Effector CD4-positive, alpha-beta T cell (primary cell): ENCODE measurements around the gene REPIN1.
"Not testable (repeated sequence)": the region's sequence is repeated elsewhere in the genome, so short reads cannot be mapped to it uniquely, and the experiment has no call there.

ENCODE experiments used
- DNase-seq: peaks from one replicate; pipeline ENCODE4 v3.0.0-alpha.2; 2020

Gene REPIN1

DNA sequence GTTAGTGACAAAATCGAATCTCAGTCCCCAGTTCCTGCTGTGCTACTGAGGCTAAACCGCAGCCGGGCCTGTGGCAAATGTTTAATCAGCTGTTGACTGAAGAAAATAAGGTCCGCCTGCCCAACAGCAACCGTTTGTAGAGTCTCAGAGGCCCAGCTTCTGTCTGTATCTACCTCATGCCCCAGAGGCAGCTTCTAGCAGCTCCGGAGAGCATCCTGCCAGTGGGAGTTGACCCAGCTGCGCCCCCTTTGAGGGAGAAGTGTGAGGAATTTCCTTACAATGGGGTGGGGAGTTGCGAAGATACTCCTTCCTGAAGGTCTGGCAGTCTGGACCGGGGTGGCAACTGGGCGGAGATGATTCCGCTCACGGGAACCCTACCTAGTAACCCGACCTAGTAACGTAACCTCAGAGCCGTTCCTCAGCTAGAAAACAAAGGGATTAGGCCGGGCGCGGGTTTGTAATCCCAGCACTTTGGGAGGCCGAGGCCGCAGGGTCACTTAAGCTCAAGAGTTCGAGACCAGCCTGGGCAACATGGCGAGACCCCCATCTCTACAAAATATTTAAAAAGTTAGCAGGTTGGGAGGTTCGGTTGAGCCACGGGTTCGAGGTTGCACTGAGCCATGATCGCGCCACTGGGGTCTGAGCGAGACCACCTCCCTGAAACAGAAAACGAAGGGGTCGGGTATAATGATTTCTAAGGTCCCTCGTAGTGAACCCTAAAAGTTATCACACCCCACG, 9.7 kb downstream of the REPIN1 start:
- peak; percentile 34 for DNase-seq

DNA sequence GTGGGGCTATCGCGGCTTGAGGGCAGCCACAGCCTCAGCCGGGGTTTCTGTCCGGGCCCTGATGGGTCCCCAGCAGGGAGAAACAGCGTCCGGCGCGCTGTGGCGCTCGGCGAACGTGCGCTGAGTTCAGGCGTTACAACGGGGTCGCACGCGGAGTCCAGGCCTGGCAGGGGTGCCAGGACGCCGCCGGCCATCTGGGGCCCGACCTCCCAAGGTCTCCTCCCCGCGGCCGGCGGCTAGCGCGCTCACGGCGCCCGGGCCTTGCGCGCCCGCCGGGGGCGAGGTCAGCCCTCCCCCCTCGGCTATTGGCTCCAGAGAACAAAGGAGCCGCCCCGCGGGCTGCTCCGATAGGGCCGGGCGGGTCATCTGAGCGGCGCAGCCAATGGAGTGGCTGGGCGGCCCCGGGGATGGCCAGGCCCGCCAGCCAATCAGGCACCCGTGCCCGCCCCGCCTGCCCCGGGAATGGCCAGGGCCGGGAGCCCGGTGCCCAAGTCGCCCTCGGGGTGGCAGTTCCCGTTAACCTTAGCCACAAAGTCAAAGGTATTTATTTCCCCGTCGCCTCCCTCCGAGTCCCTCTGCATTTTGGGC, 10.3 kb downstream of the REPIN1 start, which contains the start of gene ZNF775:
TSS of gene ZNF775 (plus strand) at position 478 of the 588 bp plus-strand sequence. CDS start 9,141 bp downstream, outside the sequence.
- peak; percentile 92 for DNase-seq

DNA sequence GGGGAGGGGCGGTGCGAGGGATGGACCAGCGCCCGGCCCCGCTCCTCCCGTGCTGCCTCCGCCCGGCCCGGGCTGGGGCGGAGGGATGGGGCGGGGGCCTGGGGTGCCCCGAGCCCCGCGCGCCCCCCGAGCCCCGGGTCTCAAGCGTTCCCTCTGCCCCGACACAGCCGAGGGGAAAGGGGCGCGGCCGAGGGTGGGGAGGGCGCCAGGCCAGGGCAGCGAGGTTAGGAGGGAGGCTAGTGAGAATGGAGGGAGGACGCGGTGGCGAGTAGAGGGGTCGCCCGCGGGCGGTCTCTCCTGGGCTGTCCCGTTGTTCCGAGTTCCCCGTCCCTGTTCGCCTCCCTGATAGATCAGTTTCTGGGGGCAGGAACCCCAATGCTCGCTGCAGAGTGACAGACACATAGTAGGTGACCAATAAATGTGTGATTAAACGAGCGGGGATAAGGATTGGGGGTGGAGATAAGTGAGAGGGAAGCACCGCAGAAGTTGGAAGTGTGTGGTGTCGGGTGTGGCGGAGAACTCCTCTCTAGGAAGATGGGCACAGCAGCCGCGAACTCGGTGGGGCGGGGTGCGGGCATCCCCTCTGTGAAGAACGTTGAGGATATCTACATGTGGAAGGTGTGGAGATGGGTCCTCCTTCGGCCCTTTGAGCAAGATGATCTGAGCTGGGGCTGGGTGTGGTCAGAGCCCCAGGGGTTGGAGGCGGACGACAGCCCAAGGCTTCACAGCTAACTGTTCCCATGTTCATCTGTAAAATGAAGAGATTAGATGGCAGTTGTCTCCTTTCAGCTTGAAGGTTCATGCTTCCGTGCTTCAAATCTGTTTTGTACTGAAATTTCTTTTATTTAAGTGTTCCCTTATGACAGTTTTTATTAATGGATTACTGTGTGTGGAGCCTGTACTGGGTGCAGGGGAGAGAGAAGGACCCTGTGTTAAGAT, 11.1 kb downstream of the REPIN1 start:
- no peak for DNase-seq

DNA sequence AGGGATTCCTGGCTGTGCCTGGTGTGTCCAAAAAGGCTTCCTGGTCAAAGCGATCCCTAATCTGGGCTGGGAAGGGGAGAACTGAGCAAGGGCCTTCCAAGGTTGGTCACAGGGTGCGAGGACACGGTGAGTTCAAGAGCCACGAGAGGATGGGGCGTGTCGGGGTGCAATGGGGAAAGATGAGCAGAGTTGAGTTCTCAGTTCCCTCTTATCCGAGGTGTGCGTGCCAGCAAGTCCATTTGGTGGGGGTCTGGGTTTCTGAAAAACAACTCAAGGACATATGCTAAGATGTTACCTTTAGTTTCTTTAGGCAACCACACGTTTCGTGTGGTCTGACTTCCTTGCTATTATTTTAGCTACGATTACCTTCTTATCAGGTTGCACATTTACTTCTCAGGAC, 11.8 kb downstream of the REPIN1 start:
- no peak for DNase-seq

DNA sequence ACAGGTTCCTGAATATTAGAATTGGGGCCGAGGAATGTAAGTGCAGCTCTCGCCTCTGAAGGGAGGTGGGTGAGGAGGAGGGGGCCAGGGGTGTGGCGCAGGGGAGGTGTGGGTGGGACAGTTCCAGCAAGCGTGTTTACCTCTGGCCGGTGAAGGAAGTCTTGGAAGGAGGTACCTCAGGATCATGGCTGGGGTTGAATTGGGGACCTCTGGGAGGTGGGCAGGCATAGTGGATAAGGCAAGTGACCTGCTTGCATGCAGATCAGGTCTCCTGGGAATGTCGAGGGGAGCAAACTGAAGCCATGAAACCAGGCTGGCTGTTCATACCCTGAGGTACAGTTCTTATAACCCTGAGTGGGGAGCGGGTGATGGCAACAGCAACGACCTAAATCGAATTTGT, 12.5 kb downstream of the REPIN1 start:
- DNase-seq, result no peak

DNA sequence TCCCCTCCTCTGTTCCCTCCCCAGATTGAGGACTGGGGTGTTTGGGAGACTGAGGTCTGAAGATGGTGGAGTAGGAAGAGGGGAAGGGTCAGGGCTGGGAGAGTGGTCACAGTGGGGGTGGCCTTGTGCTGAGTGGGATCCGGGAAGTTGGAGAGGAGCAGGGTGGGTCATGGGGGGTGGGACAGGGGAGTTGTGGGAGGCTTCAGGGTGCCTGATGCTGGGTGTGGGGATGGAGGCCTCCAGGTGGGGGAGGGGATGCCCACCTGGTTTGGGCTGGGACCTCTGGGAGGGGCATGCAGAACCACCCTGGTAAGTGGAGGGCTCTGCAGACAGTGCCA, 13.1 kb downstream of the REPIN1 start:
- no peak for DNase-seq

DNA sequence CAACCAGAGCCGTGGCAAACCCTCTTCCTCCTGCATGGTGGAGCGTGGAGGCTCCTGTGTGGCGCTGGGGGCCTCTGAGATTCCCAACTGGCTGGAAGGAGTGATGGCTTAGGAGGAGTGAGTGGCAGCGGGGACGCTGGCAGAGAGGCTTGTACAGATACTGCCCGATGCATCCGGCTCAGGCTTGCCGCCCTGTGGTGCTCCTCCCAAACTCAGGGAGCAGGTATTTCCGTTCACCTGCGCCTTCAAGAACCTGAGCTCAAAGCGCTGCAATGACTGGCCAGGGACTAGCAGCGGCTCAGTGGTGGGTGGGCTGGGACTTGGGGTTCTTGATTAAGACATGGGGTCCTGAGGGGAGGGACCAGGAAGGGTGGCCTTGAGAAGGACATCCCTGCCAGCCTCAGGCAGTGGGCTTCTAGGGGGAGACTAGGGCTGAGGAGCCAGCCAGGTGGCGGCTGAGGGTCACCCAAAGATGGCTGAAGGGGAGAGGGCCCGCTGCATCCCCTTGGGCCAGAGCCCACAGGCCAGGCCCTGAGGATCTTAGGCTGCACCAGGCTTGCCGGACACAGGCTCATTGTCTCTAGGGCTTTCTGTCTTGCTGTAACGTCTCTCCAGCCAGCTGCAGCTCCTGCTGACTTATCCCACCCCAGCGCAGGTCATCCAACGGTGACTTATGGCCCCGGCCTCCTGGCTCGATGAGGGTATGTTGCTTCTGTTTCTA, 13.7 kb downstream of the REPIN1 start:
- no peak for DNase-seq

DNA sequence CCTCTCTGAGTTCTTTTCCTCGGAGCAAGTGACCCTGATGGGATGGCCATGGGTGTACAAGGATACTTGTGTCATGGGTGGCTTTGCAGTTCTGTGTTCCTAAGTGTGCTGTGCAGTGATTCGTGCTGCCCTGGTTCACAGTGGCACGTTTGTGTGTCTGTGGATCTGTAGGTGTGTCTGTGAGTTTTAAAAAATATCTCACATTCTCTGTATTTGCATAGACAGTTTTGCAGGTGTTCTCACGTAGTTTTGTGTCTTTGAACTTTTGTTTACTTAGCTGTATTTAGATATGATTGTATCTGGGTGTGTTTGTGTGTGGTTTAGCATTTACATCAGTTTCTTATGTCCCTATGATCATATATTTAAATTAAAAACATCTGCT, 14.2 kb downstream of the REPIN1 start:
- no peak for DNase-seq

DNA sequence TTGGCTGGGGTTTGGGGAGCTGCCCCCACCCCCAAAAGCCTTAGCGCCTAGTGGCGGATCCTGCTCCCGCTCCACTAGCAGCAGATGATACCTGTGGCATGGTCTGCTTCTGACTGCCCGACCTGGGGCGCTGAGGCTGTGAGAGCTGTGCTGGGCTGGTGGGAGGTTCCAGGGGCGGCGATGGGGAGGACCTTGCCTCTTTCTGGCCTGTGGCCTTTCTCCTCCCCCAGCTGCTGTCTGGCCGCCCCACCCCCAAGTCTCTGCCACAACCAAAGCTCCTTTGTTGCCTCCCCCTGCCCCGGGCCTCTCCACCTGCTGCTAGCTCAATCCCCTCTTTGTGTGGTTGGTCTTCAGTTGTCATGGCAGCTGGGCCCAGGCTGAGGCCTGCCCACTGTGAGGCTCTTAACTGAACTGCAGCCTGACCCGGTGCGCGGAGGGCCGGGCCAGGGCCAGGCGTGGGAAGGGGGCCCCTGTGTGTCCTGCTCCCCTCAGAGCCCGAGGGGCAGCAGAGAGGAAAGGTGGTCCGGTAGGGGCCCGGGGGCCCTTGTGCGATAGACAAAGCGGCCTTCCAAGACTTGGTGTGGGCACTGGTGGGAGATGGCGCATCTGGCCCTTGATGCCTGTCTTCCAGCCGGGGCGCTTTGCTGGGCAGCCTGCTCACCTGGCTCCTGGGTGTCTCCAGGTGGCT, 15.2 kb downstream of the REPIN1 start:
- DNase-seq, result no peak

DNA sequence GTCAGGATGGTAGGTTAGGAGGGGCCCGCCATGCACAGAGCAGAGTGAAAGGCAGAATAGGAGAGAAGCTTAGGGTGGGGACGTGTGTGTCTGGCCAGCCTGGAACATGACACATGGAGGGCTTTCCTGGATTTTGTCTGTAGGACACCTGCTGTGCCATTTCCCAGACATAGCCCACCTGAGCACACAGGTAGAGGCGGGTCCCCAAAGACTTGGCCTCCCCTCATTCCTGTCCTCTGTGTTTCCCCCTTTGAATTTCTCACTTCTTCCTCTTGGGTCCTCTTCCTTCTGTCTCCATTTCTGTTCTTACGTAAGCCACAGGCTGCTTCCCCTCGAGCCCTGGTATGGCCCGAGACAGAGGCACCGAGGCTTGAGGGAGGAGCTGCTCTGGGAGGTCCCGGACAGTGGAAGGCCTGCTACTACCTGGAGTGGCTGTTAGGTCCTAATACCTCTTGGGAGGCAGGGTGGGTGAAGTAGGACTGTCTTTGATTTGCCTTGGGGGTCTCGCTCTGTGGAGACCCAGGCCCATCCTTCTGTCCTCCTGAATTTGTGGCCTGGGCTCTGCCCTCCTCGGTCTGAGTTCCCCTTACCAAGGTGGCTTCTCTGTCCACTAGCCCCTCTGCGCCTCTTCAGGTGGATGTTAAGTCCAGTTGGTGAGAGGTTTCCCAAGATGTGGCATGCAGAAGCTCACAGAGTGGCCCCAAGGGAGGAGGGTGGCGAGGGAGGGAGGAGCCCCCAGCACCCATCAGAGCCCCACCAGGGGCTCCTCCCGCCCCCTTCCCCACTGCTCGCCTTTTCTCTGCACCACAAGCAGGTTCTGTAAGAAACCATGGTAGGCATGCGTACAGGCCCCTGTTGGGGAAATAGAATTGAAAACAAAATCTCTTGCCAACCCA, 16.0 kb downstream of the REPIN1 start:
- DNase-seq, result no peak

DNA sequence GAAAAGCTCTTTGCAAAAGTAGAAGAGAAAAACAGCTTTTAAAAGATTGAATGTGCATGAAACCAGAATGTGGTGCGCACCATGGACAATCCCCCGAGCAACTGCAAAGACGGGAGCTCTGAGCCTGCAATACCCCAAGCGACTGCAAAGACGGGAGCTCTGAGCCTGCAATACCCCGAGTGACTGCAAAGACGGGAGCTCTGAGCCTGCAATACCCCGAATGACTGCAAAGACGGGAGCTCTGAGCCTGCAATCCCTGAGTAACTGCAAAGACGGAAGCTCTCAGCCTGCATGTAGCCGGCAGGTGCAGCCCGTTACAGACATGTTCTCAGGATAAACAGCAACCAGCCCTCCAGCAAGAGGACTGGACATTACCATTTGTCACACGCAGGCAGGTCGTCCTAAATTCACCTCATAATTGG, 16.7 kb downstream of the REPIN1 start:
- no peak for DNase-seq

DNA sequence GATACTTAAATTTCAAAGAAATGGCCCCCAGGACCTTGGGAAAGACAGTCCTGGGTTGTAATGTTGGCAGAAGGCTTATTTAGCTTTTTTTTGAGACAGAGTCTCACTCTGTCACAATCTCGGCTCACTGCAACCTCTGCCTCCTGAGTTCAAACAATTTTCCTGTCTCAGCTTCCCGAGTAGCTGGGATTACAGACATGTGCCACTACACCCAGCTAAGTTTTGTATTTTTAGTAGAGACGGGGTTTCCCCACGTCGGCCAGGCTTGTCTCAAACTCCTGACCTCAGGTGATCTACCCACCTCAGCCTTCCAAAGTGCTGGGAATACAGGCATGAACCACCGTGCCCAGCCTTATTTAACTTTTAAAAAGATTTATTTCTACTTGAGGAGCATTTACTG, 17.3 kb downstream of the REPIN1 start:
- not testable (repeated sequence) for DNase-seq

DNA sequence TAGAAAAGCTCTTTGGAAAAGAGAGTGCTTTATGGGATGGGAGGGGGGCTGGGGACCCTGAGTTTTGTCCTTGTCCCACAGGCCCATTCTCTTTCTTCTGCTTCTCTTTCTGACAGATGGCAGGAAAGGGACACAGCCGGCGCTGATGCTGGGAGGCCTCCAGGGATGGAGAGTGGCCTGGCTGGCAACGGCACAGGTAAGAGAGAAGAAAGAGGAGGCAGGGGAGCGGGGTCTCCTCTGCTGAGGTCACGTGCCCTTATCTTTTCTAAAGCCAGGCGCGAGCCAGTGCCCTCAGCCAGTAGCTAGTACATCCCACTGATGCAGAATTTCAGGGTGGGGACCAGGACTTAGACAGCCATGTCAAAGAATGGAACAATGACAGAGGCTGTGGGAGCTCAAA, 19.7 kb downstream of the REPIN1 start:
- DNase-seq, result no peak

DNA sequence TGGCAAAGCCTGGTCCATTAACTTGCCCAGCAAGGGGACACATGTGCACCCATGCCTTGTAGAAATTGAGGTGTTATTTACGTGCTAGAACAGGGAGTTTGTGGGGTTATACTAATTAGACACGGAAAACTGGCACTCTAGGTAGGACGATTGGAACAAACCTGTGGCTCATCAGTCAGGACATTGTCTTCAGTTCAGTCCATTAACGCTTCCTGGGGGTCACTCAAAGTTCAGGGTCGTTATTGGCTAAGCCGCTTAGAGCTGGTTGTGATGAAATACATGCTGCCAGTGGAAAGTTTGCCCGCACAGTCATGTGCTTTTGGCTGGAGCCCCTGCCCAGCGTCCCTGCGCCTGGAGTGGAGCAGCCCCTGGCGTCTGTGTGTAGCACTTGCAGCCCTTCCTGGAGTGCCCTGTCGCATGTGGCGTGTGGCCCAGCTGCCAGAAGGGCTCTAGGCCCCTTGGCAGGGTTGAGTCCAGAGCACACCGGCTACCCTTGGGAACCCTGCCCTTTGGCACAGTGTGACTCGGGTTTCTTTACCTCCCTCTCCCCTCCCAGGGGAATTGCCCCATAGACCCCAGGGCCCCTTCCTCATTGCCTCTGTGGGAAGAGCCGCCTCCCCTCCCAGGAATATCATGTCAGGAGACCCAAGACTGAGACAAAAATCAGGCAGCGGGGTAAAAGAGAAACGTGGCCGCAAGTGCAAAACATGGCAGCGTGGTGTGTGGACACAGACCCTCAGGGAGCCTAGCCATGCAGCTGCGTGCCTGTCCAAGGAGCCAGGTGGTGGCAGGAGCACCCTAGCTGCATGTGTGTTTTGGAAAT, 20.3 kb downstream of the REPIN1 start:
- no peak for DNase-seq

DNA sequence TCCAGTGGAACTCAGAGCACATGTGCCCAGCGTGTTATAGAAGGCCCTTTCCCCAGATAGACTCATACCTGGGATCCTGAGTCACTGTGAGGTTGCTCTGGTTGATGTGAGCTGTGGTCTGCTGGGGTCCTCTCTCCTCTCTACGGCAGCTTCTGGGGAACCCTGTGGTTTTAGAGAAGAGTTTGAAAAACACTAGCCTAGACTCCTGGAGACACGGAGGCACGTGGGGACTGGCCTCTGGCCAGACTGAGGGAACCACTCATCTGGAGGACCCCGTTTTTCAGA, 20.9 kb downstream of the REPIN1 start:
- no peak for DNase-seq

DNA sequence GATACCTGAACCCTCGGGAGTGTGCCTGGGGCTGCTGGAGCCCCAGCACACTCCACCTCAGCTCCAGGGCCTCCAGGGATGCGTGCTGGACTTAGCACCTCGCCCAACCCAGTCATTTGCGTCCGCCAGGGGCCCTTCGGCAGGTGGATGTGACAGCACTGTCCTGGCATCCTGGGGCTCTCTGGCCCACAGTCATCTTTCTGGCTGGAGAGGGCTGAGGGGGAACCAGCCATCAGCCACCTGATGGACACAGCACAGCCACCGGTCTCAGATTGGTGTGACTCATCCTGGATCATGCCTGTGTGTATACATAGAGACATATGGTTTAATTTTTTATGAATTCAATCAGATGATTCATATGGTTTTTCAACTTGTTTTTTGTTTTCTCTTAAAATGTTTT, 21.6 kb downstream of the REPIN1 start:
- DNase-seq, result no peak

DNA sequence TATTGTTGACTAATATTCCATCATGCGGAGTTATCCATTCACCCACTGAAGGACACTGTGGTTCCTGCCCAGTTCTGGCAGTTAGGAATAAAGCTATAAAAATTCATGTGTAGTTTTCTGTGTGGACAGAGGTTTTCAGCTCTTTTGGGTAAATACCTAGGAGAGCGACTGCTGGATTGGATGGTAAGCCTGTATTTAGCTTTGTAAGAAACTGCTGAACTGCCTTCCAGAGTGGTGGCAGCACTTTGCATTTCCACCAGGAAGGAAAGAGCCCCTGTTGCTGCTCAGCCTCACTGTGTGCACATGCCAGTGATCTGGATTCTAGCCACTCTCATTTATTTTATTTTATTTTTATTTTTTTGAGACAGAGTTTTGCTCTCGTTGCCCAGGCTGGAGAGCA, 24.7 kb downstream of the REPIN1 start:
- no peak for DNase-seq

DNA sequence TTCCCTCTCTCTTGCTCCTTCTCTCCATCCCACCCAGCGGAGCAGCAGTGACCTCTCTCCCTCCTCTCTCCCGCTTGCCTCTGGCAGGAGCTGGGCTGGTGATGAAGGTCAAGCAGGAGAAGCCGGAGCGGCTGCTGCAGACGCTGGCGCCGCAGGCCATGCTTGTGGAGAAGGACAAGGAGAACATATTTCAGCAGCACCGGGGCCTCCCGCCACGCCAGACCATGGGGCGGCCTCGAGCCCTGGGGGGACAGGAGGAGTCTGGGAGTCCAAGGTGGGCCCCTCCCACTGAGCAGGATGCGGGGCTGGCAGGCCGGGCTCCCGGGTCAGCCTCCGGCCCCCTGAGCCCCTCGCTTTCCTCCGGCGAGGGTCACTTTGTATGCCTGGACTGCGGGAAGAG, 27.8 kb downstream of the REPIN1 start:
- DNase-seq, result no peak

DNA sequence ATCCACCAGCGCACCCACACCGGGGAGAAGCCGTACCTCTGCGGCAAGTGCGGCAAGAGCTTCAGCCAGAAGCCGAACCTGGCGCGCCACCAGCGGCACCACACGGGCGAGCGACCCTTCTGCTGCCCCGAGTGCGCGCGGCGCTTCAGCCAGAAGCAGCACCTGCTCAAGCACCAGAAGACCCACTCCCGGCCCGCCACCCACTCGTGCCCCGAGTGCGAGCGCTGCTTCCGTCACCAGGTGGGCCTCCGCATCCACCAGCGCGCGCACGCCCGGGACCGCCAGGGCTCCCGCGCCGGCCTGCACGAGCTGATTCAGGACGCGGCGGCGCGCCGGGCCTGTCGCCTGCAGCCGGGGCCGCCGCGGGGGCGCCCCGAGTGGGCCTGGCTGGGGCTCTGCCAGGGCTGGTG, 28.2 kb downstream of the REPIN1 start:
- no peak for DNase-seq

DNA sequence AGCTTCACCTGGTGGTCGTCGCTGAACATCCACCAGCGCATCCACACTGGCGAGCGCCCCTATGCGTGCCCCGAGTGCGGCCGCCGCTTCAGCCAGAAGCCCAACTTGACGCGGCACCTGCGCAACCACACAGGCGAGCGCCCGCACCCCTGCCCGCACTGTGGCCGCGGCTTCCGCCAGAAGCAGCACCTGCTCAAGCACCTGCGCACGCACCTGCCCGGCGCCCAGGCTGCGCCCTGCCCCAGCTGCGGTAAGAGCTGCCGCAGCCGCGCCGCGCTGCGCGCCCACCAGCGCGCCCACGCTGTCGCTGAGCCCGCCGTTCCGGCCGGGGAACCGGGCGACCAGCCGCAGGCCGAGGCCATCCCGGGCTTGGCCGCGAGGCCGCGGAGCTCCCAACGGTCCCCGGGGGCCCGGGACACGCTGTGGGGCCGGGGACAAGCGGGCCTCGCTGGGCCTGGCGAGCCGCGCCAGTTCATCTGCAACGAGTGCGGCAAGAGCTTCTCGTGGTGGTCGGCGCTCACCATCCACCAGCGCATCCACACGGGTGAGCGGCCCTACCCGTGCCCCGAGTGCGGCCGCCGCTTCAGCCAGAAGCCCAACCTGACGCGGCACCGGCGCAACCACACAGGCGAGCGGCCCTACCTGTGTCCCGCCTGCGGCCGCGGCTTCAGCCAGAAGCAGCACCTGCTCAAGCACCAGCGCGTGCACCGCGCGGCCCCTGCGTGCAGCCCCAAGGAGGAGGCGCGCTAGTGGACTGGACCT, 28.9 kb downstream of the REPIN1 start:
- DNase-seq, result no peak
